HG02852 (cell line): ENCODE data around the gene CR1.
"Not testable (repeated sequence)": the region's sequence is repeated elsewhere in the genome, so short reads cannot be mapped to it uniquely, and the experiment has no call there.

Experiments used
- ATAC-seq: cut with Tn5 transposase; IDR thresholded peaks from one replicate; pipeline ENCODE4 v1.9.1; 2021; ENCODE audit warnings: mild to moderate bottlenecking, moderate library complexity; ENCODE audit not compliant: unreplicated experiment

The CR1 gene

DNA sequence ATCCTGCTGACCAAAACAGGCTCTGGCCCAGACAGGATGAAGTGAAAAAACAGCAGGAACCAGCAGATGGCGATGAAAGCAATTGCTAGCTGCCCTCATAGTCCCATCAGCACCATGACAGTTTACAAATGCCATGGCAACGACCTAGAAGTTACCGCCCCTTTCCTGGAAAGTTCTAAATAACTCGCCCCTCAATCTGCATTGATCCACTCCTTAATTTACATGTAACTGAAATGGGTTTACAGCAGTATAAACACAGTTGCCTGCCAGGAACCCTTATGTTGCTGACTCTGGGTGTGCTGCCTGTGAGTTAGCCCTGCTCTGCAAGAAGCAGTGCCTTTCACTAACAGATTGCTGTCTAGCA, 83.5 kb downstream of the CR1 start:
- peak; percentile 77 for ATAC-seq

DNA sequence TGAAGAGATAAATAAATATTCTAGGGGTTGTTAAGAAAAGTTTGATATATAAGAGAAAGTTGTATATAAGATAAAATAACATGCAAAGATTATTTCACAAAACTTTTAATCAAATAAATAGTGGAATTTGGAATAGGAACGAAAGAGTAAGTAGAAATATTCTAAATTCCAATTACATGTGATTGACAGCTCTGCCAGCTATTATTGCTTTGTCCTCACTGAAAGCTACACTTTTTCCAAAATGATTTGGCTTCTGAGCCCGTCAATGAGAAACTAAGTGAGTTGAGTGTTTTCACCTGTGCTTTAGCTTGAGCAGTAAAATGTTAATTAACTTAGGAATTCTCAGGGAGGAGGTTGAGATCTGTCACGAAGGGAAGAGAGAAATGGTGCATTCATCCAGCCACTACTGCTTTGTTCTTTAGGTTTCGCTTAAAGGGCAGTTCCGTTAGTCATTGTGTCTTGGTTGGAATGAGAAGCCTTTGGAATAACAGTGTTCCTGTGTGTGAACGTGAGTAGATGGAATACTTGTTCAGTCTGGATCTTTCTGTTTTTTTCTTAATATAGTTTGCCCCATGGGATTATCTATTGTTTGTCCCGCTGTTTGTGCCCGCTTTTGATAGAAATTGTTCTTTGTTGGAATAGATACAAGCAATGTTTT, 85.7 kb downstream of the CR1 start:
- no peak for ATAC-seq

- not testable (repeated sequence) for ATAC-seq
Measured at GRCh38 chr1:207589506-207589905, 93.5 kb downstream of the CR1 start.

DNA sequence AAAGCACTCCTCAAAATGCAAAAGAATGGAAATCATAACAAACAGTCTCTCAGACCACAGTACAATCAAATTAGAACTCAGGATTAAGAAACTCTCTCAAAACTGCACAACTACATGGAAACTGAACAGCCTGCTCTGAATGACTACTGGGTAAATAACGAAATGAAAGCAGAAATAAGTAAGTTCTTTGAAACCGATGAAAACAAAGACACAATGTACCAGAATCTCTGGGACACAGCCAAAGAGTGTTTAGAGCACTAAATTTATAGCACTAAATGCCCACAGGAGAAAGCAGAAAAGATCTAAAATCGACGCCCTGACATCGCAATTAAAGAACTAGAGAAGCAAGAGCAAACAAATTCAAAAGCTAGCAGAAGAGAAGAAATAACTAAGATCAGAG, 95.2 kb downstream of the CR1 start:
- ATAC-seq: not testable (repeated sequence)

GRCh38 chr1:207594095-207594494, 98.1 kb downstream of the CR1 start:
- ATAC-seq: not testable (repeated sequence)

- ATAC-seq: no peak
Measured at GRCh38 chr1:207603777-207604176, 107.8 kb downstream of the CR1 start.

GRCh38 chr1:207605444-207606361, 109.7 kb downstream of the CR1 start:
- no peak for ATAC-seq

DNA sequence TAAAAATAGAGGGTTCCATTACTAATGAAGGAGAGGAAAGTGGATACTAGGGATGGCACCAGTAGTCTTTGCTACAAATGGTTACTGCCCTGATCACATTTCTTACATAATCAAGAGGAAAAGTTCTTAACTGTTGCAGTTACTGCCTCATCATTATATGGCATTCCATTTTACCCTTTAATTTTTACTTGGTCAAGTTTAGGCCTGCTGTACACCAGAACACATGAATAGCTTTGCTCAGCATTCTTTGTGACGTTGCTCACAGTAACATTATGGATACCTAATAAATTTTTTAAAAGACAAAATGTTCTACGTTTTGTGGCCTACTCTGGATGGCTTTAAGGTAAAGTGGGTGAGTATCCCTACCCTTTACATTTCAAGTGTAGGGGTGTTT, 110.4 kb downstream of the CR1 start:
- ATAC-seq: no peak

GRCh38 chr1:207612762-207613161, 116.8 kb downstream of the CR1 start:
- no peak for ATAC-seq

- ATAC-seq: peak; percentile 90
Measured at GRCh38 chr1:207619871-207620542, 124.0 kb downstream of the CR1 start.

DNA sequence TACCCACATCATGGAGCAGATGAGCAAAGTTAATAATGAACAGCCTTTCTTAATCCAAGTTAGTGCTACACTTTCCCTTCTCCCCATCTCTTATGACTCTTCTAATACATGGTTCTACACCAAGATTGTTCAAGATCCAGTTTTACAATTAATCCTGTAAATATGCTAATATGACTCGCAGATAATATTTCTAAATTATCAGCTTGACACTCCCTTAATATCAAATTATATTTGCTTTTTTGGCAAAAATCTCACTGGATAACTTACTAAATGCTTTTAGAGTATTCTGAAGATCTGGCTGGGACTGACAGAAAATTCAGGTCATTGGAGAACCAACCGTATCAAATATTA, 124.6 kb downstream of the CR1 start:
- no peak for ATAC-seq

DNA sequence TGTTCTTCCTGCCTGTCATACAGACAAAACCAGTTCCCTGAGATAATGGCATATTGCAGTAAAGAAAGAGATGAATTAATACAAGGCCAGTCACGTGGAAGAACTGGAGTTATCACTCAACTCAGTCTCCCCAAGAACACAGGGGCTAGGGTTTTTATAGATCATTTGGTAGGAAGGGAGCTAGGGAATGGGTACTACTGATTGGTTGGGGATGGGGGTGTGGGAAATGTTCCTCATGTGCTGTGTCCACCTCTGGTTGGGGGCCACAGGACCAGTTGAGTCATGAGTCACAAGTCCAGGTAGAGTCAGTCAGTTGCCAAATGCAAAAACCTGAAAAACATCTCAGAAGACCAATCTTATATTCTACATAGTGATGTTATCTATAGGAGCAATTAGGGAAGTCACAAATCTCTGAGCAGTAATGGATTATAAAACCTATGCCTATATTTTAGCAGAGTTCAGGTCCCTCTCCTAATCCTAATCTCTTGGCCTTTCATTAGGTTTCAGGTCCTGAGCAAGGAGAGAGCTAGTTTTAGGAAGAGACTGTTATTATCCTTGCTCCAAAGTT, 129.6 kb downstream of the CR1 start:
- ATAC-seq: not testable (repeated sequence)

GRCh38 chr1:207626972-207627337, 131.0 kb downstream of the CR1 start:
- ATAC-seq: no peak

DNA sequence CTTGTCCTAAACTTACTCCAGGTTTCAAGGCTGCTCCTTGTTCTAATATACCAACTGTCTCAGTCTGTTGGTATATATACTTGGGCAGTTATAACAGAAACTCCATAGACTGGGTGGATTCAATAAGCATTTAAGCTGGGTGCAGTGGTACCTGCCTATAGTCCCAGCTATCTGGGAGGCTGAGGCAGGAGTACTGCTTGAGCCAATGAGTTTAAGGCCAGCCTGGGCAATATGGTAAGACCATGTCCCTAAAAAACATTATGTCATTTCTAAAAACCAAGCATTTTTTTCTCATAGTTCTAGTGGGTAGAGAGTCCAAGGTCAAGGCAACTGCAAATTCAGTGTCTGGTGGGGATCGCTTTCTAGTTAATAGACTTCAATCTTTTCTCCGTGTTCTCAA, 131.5 kb downstream of the CR1 start:
- ATAC-seq: no peak

DNA sequence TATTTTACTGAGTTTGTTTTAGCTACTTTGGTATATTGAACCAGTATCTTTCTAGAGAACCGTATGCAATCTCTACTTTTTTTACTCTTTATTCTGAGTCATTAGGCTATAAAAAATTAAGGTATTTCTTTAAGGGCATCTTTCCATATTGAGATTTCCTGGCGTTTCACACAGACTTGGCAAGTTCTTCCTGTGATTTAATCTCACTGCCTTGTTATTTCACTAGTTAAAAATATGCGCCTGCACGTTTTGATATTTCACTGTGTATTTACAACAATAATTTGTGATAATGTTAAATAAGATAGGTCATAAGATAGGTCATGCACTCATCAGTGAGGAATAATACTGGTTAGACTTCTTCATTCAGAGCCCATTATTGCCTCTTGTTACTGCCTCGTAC, 132.8 kb downstream of the CR1 start:
- ATAC-seq: no peak

DNA sequence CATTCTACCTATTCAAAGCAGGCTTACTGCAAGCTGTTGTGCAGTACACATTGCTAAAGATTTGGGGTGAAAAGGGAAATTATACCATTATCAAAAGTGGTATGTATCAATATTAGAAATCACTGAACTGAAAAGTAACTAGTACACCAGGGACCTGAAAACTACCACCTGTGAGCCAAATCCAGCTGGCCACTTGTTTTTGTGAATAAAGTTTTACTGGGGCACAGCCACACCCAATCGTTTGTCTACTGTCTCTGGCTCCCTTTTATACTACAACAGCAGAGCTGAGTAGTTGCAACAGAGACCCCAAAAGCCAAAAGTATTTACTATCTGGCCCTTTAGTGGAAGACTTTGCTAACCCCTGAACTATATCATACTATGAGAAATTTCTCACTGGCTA, 135.2 kb downstream of the CR1 start:
- no peak for ATAC-seq

GRCh38 chr1:207633226-207633625, 137.3 kb downstream of the CR1 start:
- ATAC-seq: no peak

GRCh38 chr1:207633699-207634289, 137.8 kb downstream of the CR1 start:
- not testable (repeated sequence) for ATAC-seq

GRCh38 chr1:207634293-207634692, 138.3 kb downstream of the CR1 start:
- ATAC-seq: not testable (repeated sequence)

DNA sequence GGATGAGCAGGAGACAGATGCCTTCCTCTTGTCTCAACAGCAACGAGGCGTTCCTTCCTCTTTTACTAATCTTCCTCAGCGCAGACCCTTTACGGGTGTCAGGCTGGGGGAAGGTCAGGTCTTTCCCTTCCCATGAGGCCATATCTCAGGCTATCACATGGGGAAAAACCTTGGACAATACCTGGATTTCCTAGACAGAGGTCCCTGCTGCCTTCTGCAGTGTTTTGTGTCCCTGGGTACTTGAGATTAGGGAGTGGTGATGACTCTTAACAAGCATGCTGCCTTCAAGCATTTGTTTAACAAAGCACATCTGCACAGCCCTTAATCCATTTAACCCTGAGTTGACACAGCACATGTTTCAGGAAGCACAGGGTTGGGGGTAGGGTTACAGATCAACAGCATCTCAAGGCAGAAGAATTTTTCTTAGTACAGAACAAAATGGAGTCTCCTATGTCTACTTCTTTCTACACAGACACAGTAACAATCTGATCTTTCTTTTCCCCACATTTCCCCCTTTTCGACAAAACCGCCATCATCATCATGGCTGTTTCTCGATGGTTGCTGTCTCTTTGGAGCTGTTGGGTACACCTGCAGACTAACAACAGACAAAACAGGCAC, 139.7 kb downstream of the CR1 start:
- not testable (repeated sequence) for ATAC-seq
